HT1080 (cell line): Measurements from ENCODE around the gene FAM236D. TPM values are rescaled to one million over a fixed set of nuclear protein-coding genes. Genes with fewer than 3 reads are reported as not detected.
"Not testable (repeated sequence)": the region's sequence is repeated elsewhere in the genome, so short reads cannot be mapped to it uniquely, and the experiment has no call there.

ENCODE experiments used
- DNase-seq: peaks from one replicate; pipeline ENCODE4 v3.0.0-alpha.2; 2015; ENCODE audit warnings: low read depth
- polyA plus RNA-seq, 2 experiments: library from polyadenylated mRNA; depleted of rRNA; stranded (reverse); fragments of >200 nt; gene quantifications; 2 replicates each; pipeline ENCODE4 v1.2.3, GENCODE V29; 2015
- total RNA-seq: library from RNA; depleted of rRNA; stranded (reverse); fragments of >200 nt; shearing (Covaris generic); gene quantifications from 2 replicates; pipeline ENCODE4 v1.2.3, GENCODE V29; 2014; rRNA removed

Gene FAM236D
- total RNA-seq: not detected in 2 replicates
- polyA plus RNA-seq (2015; cell fraction: cytosol; rRNA removed): not detected in 2 replicates
- not detected in 2 replicates for polyA plus RNA-seq (2015; cell fraction: nucleus; rRNA removed)

- not testable (repeated sequence) for DNase-seq
Measured at GRCh38 chrX:72808110-72808509, at the start of gene FAM236D. Gene FAM236D, minus strand, starts transcription at chrX:72808210. Its CDS starts 100 bp downstream, at chrX:72808110.

DNA sequence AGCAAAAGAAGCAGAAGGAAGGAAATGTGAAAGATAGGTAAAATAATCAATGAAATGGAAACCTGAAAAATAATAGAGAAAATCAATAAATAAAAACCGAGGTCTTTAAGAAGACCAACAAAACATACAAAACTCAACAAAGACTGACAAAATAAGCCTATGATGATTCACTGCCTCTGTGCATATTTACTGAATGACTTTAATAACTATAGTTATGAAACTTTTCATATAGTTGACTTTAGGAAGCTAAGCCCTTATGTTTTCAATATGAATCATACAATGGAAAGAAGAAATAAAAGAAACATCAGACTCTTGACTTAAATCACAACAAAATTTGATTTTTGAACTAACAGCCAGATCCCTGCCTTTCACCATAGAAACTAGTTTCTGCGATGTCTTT, 29.5 kb upstream of the FAM236D start:
- DNase-seq: not testable (repeated sequence)

DNA sequence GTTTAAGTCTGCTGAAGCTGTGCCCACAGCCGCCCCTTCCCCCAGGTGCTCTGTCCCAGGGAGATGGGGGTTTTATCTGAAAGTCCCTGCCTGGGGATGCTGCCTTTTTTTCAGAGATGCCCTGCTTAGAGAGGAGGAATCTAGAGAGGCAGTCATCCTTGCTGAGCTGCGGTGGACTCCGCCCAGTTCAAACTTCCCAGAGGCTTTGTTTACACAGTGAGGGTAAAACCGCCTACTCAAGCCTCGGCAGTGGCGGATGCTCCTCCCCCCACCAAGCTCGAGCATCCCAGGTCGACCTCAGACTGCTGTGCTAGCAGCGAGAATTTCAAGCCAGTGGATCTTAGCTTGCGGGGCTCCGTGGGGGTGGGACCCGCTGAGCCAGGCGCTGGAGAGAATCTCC, 22.7 kb upstream of the FAM236D start:
- DNase-seq: not testable (repeated sequence)

DNA sequence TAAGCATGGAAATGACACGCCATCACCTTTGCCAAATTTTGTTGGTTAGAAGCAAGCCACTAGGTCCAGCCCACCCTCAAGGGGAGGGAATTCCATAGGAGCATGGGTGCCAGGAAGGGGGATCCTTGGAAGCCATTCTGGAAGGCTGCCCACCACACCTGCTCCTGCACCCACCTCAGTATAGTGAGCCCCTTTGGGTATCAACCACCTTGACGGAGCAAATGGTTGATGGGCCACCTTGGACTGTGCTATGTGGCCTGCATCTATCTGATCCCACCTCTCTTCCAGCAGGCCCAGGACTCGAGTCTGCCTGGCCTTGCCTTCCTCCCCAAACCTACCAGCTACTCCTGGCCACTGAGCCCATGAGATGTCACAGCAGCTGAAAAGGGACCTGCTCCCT, 17.6 kb downstream of the FAM236D start:
- DNase-seq: not testable (repeated sequence)

- DNase-seq: not testable (repeated sequence)
Measured at GRCh38 chrX:72788142-72788541, 19.9 kb downstream of the FAM236D start.

DNA sequence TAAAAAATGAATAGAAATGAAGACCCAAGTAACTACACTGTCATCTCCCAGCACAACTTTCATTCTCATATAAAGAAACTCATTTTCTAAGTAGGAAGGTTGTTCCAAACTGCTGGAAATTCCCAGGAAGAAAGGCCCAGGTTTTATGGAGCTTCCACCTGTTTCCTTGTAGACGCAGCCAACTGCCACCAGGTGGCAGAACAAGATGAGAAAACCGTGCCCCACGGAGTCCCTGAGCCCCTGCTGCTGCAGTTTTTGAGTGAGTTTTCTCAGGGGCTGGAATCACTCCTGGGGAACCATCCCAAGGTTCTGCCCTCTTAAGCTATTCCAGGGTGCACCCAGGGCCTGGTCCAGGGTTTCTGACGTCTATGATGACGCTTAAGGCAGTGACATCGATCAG, 24.0 kb downstream of the FAM236D start:
- DNase-seq: not testable (repeated sequence)

- not testable (repeated sequence) for DNase-seq
Measured at GRCh38 chrX:72783365-72783936, 24.6 kb downstream of the FAM236D start.

DNA sequence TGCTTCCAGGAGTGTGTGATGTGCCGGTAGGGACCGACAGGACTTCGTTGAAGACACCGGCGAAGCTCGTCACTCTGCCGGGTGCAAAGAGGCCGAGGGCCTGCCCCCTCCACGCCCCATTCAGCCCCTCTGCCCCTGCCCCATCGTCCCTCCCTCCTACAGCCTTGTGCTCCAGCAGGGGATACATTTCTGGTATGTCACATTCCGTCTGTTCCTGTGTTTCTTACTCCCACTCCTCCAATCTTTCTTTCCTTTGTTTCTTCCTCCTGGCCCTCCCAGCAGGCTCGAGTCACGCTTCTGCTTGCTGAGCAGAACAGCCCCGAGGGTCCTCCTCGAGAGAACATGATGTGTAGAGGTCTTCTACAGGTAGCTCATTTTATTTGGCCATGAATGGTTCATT, 25.4 kb downstream of the FAM236D start, which contains the start of gene FAM236B:
FAM236B (minus strand) TSS at position 101 of the 400 bp plus-strand sequence; CDS start at position 1, 100 bp downstream.
- not testable (repeated sequence) for DNase-seq

DNA sequence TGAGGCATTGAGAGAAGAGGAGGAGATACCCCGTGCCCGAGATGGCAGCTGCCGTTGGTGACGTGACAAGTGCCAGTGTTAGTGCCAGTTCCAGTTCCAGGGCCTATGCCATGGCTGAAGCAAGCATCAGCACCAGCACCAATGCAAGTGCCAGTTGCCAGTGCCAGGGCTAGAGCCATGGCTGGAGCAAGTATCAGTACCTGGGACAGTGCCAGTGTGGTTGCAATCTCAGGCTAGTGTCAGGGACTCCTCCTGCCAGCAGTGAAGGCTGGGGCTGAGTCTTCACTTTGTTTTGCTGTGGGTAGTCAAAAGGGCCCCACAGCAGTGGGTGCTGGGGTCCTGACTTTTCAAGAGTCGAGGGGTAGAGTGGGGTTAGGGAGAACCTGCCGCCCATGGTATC, 29.9 kb downstream of the FAM236D start:
- DNase-seq: not testable (repeated sequence)

DNA sequence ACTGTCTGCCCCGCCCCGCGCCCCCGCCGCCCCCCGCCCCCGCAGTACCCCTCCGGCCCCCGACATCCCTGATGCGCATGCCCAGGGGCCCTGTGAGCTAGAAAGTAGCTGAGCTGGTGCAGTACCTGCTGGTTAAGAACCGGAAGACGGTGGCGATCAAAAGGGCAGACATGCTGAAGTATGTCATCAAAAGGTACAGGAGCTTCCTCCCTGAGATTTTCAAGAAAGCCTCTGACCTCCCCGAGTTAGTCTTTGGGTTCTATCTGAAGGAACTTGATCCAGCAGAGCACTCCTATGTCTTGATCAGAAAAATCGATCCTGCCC, 30.6 kb downstream of the FAM236D start:
- not testable (repeated sequence) for DNase-seq

- not testable (repeated sequence) for DNase-seq
Measured at GRCh38 chrX:72776653-72777466, 31.1 kb downstream of the FAM236D start, which contains the start of gene DMRTC1B. Gene DMRTC1B, plus strand, starts transcription at chrX:72776890. Its CDS starts 68,246 bp downstream, at chrX:72845136.

GRCh38 chrX:72760454-72760853, 47.6 kb downstream of the FAM236D start:
- DNase-seq: not testable (repeated sequence)

Other genes starting within 250 kb of the FAM236D start
- 27.0 and 34.3 TPM in 2 replicates for gene HDAC8, start 235.4 kb downstream of the FAM236D start, total RNA-seq
- gene PHKA1, start 93.9 kb downstream of the FAM236D start, total RNA-seq: 6.9 and 8.3 TPM in 2 replicates
- gene DMRTC1B, start 31.3 kb downstream of the FAM236D start, total RNA-seq: not detected in 2 replicates
- gene FAM236B, start 25.6 kb downstream of the FAM236D start, total RNA-seq: not detected in 2 replicates
- gene FAM236C, start 104.4 kb upstream of the FAM236D start, total RNA-seq: not detected in 2 replicates
- not detected in 2 replicates for gene FAM236A, start 130.0 kb upstream of the FAM236D start, total RNA-seq
- not detected in 2 replicates for gene DMRTC1, start 135.6 kb upstream of the FAM236D start, total RNA-seq
- not detected in 2 replicates for gene PABPC1L2B, start 194.7 kb upstream of the FAM236D start, total RNA-seq